Gastroesophageal sphincter (tissue), 3 donors: ENCODE data around the gene STEAP3.

ENCODE experiments used
- POLR2A ChIP-seq, 2 donors: fragments of 450-650 bp; IDR thresholded peaks; one replicate each; pipeline ENCODE4 v1.6.1; 2017; ENCODE audit warnings: antibody characterized with exemption in 2 of 2, mild to moderate bottlenecking in 2 of 2, moderate library complexity in 1 of 2
- POLR2AphosphoS5 ChIP-seq: sonication (generic); formaldehyde crosslinking; IDR thresholded peaks from one replicate; pipeline ENCODE4 v1.6.1; 2017; ENCODE audit warnings: antibody characterized with exemption
- TF ChIP-seq, protein P1 (sequence below), 4 experiments: fragments of 200-600 bp in 2 of 4; fragments of 450-650 bp in 2 of 4; sonication (generic) in 1 of 4; IDR thresholded peaks; one replicate each; pipeline ENCODE4 v1.5.1; 2017 to 2019; ENCODE audit warnings: antibody characterized with exemption in 4 of 4, mild to moderate bottlenecking in 2 of 4, moderate library complexity in 2 of 4

DNA sequence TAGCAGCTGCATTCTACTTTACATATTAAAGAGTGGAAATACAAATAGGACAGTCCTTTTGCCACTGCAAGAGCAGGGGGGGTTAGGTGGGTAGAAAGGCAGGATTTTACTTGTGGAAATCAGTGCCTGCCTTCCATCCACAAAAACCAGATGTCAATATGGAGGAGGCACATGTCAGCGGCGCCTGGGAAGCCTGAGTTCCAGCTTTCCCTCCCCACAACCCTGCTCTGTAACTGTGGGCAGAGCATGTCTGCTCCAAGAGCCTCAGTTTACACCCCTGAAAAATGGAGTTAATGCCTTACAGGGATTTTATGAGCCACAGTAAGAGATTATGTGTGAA is 32.9 kb downstream of the STEAP3 start:
- no peak for TF ChIP-seq POLR2A (IDR thresholded peaks at IDR 0.05)
- no peak for TF ChIP-seq POLR2AphosphoS5
- TF ChIP-seq, protein P1, sequence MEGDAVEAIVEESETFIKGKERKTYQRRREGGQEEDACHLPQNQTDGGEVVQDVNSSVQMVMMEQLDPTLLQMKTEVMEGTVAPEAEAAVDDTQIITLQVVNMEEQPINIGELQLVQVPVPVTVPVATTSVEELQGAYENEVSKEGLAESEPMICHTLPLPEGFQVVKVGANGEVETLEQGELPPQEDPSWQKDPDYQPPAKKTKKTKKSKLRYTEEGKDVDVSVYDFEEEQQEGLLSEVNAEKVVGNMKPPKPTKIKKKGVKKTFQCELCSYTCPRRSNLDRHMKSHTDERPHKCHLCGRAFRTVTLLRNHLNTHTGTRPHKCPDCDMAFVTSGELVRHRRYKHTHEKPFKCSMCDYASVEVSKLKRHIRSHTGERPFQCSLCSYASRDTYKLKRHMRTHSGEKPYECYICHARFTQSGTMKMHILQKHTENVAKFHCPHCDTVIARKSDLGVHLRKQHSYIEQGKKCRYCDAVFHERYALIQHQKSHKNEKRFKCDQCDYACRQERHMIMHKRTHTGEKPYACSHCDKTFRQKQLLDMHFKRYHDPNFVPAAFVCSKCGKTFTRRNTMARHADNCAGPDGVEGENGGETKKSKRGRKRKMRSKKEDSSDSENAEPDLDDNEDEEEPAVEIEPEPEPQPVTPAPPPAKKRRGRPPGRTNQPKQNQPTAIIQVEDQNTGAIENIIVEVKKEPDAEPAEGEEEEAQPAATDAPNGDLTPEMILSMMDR (IDR thresholded peaks at IDR 0.05): no peak
